ENCODE measurements around the gene NEDD4L. TPM values are rescaled to one million over a fixed set of nuclear protein-coding genes. Genes with fewer than 3 reads are reported as not detected.

NEDD4L gene
- total and polyA plus RNA-seq, 2 experiments from 2014 or later, result 36.2 to 72.3 TPM

DNA sequence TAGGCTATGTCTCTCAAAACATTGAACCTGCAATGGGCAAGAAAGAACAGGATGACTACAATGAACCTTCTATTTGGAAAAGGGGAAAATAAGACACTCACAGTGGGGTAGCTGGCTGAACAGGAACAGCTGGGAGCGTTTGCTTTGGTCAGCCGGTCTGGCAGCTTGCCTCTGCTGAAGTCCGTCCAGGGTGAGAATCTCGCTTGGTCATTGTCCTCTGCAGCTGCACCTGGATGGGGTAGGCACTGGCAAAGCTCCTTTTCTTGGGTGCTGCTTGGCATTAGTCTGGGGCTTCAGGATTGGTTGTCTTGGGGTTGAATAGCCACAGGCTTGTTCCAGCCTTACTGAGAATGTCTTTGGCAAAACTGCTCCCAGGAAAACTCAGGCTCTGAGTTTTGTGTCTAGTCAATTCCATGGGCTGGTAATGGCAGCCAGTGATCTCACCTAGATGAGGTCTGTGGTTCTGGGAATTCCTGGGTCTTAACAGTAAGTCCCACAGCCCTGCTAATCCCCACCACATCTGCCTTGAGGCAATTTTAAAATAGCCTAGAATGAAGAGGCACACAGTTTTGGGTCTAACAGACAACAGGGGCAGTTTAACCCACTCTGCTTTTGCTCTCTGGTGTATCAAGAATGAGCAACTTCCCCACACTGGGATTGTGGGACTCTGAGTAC lies 13.4 kb downstream of the NEDD4L start (continued):
- TF ChIP-seq, protein P1, sequence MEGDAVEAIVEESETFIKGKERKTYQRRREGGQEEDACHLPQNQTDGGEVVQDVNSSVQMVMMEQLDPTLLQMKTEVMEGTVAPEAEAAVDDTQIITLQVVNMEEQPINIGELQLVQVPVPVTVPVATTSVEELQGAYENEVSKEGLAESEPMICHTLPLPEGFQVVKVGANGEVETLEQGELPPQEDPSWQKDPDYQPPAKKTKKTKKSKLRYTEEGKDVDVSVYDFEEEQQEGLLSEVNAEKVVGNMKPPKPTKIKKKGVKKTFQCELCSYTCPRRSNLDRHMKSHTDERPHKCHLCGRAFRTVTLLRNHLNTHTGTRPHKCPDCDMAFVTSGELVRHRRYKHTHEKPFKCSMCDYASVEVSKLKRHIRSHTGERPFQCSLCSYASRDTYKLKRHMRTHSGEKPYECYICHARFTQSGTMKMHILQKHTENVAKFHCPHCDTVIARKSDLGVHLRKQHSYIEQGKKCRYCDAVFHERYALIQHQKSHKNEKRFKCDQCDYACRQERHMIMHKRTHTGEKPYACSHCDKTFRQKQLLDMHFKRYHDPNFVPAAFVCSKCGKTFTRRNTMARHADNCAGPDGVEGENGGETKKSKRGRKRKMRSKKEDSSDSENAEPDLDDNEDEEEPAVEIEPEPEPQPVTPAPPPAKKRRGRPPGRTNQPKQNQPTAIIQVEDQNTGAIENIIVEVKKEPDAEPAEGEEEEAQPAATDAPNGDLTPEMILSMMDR (conservative IDR thresholded peaks at IDR 0.05; ENCODE audit: low read depth in 2 of 2), result no peak
- TF ChIP-seq EZH2 (IDR thresholded peaks at IDR 0.05; ENCODE audit: low read depth, unreplicated experiment) (no peak), STAT1 (IDR thresholded peaks at IDR 0.05; ENCODE audit: unreplicated experiment) (no peak), EZH2phosphoT487 (IDR thresholded peaks at IDR 0.05; ENCODE audit: unreplicated experiment) (no peak), ZNF331 (CRISPR knock-in tag; IDR thresholded peaks at IDR 0.05; ENCODE audit: low read depth) (no peak), CREB1 (CRISPR knock-in tag; IDR thresholded peaks at IDR 0.05; ENCODE audit: low read depth) (no peak), POLR2AphosphoS5 (IDR thresholded peaks at IDR 0.05; ENCODE audit: low read depth) (no peak), ZNF114 (CRISPR knock-in tag; IDR thresholded peaks at IDR 0.05) (no peak)
- TF ChIP-seq, protein P2, sequence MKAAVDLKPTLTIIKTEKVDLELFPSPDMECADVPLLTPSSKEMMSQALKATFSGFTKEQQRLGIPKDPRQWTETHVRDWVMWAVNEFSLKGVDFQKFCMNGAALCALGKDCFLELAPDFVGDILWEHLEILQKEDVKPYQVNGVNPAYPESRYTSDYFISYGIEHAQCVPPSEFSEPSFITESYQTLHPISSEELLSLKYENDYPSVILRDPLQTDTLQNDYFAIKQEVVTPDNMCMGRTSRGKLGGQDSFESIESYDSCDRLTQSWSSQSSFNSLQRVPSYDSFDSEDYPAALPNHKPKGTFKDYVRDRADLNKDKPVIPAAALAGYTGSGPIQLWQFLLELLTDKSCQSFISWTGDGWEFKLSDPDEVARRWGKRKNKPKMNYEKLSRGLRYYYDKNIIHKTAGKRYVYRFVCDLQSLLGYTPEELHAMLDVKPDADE (IDR thresholded peaks at IDR 0.05), result no peak

DNA sequence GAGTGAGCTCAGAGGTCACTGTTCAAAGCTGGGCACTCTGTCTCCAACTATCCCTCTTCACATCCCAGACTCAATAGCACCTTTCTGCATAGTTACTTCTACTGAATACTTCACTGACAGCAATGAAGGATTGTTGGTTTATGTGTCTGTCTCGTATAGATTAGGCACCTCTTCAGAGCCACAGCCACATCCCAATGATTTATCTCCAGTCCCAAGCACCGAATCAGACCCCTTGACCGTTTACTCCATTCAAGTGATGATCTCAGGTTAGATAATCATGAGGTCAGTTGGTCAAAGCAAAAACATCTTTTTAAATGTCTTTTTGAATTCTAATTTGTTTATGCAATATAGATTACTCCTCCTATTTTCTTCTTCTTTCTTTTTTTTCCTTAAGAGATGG lies 14.7 kb downstream of the NEDD4L start:
- Histone ChIP-seq H3K4me3 (no peak overlapping the region), H3K4me2 (no peak overlapping the region), H3K4me1 (ENCODE audit: insufficient read depth) (peaks cover 16% of the 10 kb centered on the region), H3K36me3 (ENCODE audit: insufficient read depth) (no peaks in the 10 kb centered on the region), H2AFZ (no peak overlapping the region), H3K27me3 (ENCODE audit: insufficient read depth) (no peaks in the 10 kb centered on the region), H3K9me2 (ENCODE audit: insufficient read depth) (0 out of 2 replicates have a peak, but pooled peaks cover 3% of the 10 kb centered on the region), H3F3A (replicated peaks; ENCODE audit: low read depth) (no peaks in the 10 kb centered on the region), H4K20me1 (replicated peaks; ENCODE audit: insufficient read depth) (peaks cover 13% of the 10 kb centered on the region; the same call in 1 of the 2 replicates), H3K27ac (ENCODE audit: low read depth) (no peak overlapping the region), H3K79me2 (replicated peaks; ENCODE audit: insufficient read depth) (peaks cover 94% of the 10 kb centered on the region)
- Mint-ChIP-seq H3K9me3 (no peaks in the 10 kb centered on the region), H3K27me3 (ENCODE audit: insufficient read depth, low read depth, poor library complexity) (peaks cover 1% of the 10 kb centered on the region), H3K4me1 (peaks cover 27% of the 10 kb centered on the region), H3K36me3 (ENCODE audit: low read depth) (no peaks in the 10 kb centered on the region; the same call in 2 of the 3 replicates), H3K27ac (no peak overlapping the region; the same call in 1 of the 2 replicates), H3K4me3 (no peak overlapping the region)
- ATAC-seq (no peak), DNase-seq (ENCODE audit: low spot score) (no peak)
- no peak for TF ChIP-seq CREB1 (CRISPR knock-in tag; IDR thresholded peaks at IDR 0.05; ENCODE audit: low read depth)
- no peak for TF ChIP-seq JUNB (IDR thresholded peaks at IDR 0.05; ENCODE audit: unreplicated experiment)
- no peak for TF ChIP-seq EZH2phosphoT487 (IDR thresholded peaks at IDR 0.05; ENCODE audit: unreplicated experiment)
- TF ChIP-seq NANOG (IDR thresholded peaks at IDR 0.05; ENCODE audit: borderline replicate concordance), result no peak
- TF ChIP-seq, protein P1 (conservative IDR thresholded peaks at IDR 0.05; ENCODE audit: low read depth in 2 of 2), result no peak
- no peak for TF ChIP-seq EZH2 (IDR thresholded peaks at IDR 0.05; ENCODE audit: low read depth, unreplicated experiment)
- TF ChIP-seq ZNF331 (CRISPR knock-in tag; IDR thresholded peaks at IDR 0.05; ENCODE audit: low read depth), result no peak
- TF ChIP-seq, protein P2 (IDR thresholded peaks at IDR 0.05), result no peak
- TF ChIP-seq, protein P3, sequence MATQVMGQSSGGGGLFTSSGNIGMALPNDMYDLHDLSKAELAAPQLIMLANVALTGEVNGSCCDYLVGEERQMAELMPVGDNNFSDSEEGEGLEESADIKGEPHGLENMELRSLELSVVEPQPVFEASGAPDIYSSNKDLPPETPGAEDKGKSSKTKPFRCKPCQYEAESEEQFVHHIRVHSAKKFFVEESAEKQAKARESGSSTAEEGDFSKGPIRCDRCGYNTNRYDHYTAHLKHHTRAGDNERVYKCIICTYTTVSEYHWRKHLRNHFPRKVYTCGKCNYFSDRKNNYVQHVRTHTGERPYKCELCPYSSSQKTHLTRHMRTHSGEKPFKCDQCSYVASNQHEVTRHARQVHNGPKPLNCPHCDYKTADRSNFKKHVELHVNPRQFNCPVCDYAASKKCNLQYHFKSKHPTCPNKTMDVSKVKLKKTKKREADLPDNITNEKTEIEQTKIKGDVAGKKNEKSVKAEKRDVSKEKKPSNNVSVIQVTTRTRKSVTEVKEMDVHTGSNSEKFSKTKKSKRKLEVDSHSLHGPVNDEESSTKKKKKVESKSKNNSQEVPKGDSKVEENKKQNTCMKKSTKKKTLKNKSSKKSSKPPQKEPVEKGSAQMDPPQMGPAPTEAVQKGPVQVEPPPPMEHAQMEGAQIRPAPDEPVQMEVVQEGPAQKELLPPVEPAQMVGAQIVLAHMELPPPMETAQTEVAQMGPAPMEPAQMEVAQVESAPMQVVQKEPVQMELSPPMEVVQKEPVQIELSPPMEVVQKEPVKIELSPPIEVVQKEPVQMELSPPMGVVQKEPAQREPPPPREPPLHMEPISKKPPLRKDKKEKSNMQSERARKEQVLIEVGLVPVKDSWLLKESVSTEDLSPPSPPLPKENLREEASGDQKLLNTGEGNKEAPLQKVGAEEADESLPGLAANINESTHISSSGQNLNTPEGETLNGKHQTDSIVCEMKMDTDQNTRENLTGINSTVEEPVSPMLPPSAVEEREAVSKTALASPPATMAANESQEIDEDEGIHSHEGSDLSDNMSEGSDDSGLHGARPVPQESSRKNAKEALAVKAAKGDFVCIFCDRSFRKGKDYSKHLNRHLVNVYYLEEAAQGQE (IDR thresholded peaks at IDR 0.05; ENCODE audit: unreplicated experiment), result no peak
